HCT116 (cell line): Measurements from ENCODE around the gene CDNF. TPM values are rescaled to one million over a fixed set of nuclear protein-coding genes. Genes with fewer than 3 reads are reported as not detected.
A peak's percentile ranks its signal among the peaks of the same experiment; 100 is the strongest.

Source experiments
- ATAC-seq: fragments of 200-7000 bp; cut with Tn5 transposase; 2 replicates; pipeline ENCODE4 v1.9.1; 2020; ENCODE audit warnings: mild to moderate bottlenecking, moderate library complexity
- BruUV-seq: library from RNA; stranded (reverse); fragments of 400-500 nt; replicated peaks from 2 replicates; lab custom pipeline; 2021; lab: Mats Ljungman, UMichigan
- CTCF ChIA-PET: fragments of 300-600 bp; sonication (Branson Sonifier 250); formaldehyde crosslinking; loops from one replicate; lab custom pipeline; 2021; ENCODE audit warnings: antibody characterized with exemption; lab: Charles Lee
- POLR2A ChIA-PET: fragments of 300-600, 350-600 bp; sonication (Branson Sonifier 250); formaldehyde crosslinking; loops from one replicate; lab custom pipeline; 2021; ENCODE audit warnings: antibody characterized with exemption; lab: Charles Lee
- RAD21 ChIA-PET, 2 experiments: fragments of 300-600 bp; sonication (Branson Sonifier 250); formaldehyde crosslinking; loops; one replicate each; lab custom pipeline; 2023; ENCODE audit warnings: low total read pairs in 2 of 2; ENCODE audit not compliant: uncharacterized antibody in 2 of 2, unreplicated experiment in 2 of 2, low non-redundant PET in 1 of 2; lab: Charles Lee
- DNase-seq: peaks from one replicate; pipeline ENCODE4 v3.0.0-alpha.2; 2010; ENCODE audit warnings: low read depth, low spot score
- H2AFZ ChIP-seq: fragments of 200-600 bp; shearing (Covaris generic), sonication (generic); 2 replicates; pipeline ENCODE4 v1.6.1; 2017; ENCODE audit warnings: low read depth, mixed run types, mixed read lengths, antibody characterized with exemption, low read length; ENCODE audit not compliant: poor library complexity, severe bottlenecking
- H3K27ac ChIP-seq: 2 replicates; pipeline ENCODE4 v1.5.1; 2012; ENCODE audit warnings: low read depth, low read length
- H3K27me3 ChIP-seq: fragments of 200-600 bp; sonication (generic); 2 replicates; pipeline ENCODE4 v1.6.1; 2016; ENCODE audit warnings: mixed run types, low read length, mixed read lengths; ENCODE audit not compliant: insufficient read depth
- H3K36me3 ChIP-seq, 2 experiments: fragments of 200-500 bp in 1 of 2; fragments of 200-600 bp in 1 of 2; sonication (Bioruptor generic) in 1 of 2; sonication (generic) in 1 of 2; 2 replicates each; pipeline versions ENCODE4 v1.5.1 to v1.6.1; 2014 to 2016; ENCODE audit warnings: low read length in 2 of 2, inconsistent platforms in 1 of 2, mixed read lengths in 1 of 2, mixed run types in 1 of 2; ENCODE audit not compliant: insufficient read depth in 2 of 2, control insufficient read depth in 1 of 2
- H3K4me1 ChIP-seq, 2 experiments: fragments of 200-600 bp in 1 of 2; sonication (generic) in 1 of 2; 2 replicates each; pipeline versions ENCODE4 v1.5.1 to v1.6.1; 2012 to 2017; ENCODE audit warnings: low read length in 2 of 2, inconsistent platforms in 1 of 2, mild to moderate bottlenecking in 1 of 2, mixed read lengths in 1 of 2, mixed run types in 1 of 2, moderate library complexity in 1 of 2; ENCODE audit not compliant: insufficient read depth in 2 of 2, control insufficient read depth in 1 of 2
- H3K4me2 ChIP-seq: fragments of 200-600 bp; sonication (generic); 2 replicates; pipeline ENCODE4 v1.6.1; 2017; ENCODE audit warnings: mixed run types, low read length, mixed read lengths
- H3K4me3 ChIP-seq, 2 experiments: fragments of 200-600 bp in 1 of 2; sonication (generic) in 1 of 2; replicated peaks in 1 of 2; 2 replicates each; pipeline ENCODE4 v1.5.1; 2011 to 2016; ENCODE audit warnings: low read length in 2 of 2, control low read depth in 1 of 2, low read depth in 1 of 2, mild to moderate bottlenecking in 1 of 2, mixed read lengths in 1 of 2, mixed run types in 1 of 2
- H3K79me2 ChIP-seq: fragments of 200-600 bp; sonication (generic); 2 replicates; pipeline ENCODE4 v1.6.1; 2017; ENCODE audit warnings: mild to moderate bottlenecking, mixed run types, low read length, moderate library complexity, mixed read lengths; ENCODE audit not compliant: insufficient read depth
- H3K9ac ChIP-seq: fragments of 200-600 bp; sonication (generic); 2 replicates; pipeline ENCODE4 v1.6.1; 2016; ENCODE audit warnings: low read length, mixed read lengths
- H3K9me2 ChIP-seq: fragments of 200-600 bp; sonication (generic), shearing (Covaris generic); 2 replicates; pipeline ENCODE4 v1.6.1; 2017; ENCODE audit warnings: mixed run types, mild to moderate bottlenecking, moderate library complexity; ENCODE audit not compliant: insufficient read depth
- H3K9me3 ChIP-seq, 2 experiments: fragments of 200-500 bp in 1 of 2; fragments of 200-600 bp in 1 of 2; sonication (Bioruptor generic) in 1 of 2; sonication (generic) in 1 of 2; 2 replicates each; pipeline ENCODE4 v1.6.1; 2014 to 2017; ENCODE audit warnings: low read length in 2 of 2, mixed read lengths in 2 of 2, inconsistent platforms in 1 of 2, low read depth in 1 of 2, mild to moderate bottlenecking in 1 of 2, mixed run types in 1 of 2, moderate library complexity in 1 of 2; ENCODE audit not compliant: control insufficient read depth in 1 of 2, insufficient read depth in 1 of 2
- H4K20me1 ChIP-seq: fragments of 200-600 bp; sonication (generic), shearing (Covaris generic); 2 replicates; pipeline ENCODE4 v1.6.1; 2017; ENCODE audit warnings: mixed run types, mild to moderate bottlenecking, moderate library complexity; ENCODE audit not compliant: insufficient read depth
- CTCF ChIP-seq, 3 experiments: fragments of 200-600 bp in 1 of 3; sonication (generic) in 1 of 3; IDR thresholded peaks in 2 of 3; conservative IDR thresholded peaks in 1 of 3; 2 replicates each; pipeline ENCODE4 v1.5.1; 2012 to 2017; ENCODE audit warnings: low read depth in 2 of 3, low read length in 2 of 3, antibody characterized with exemption in 1 of 3, borderline replicate concordance in 1 of 3, control low read depth in 1 of 3, mild to moderate bottlenecking in 1 of 3, mixed read lengths in 1 of 3, mixed run types in 1 of 3, moderate library complexity in 1 of 3; ENCODE audit not compliant: insufficient read depth in 1 of 3
- EZH2 ChIP-seq: fragments of 200-600 bp; sonication (generic); IDR thresholded peaks from 2 replicates; pipeline ENCODE4 v1.6.1; 2017; ENCODE audit warnings: antibody characterized with exemption, mixed run types
- RAD21 ChIP-seq: IDR thresholded peaks from 2 replicates; pipeline ENCODE4 v1.6.1; 2012; ENCODE audit warnings: low read depth, mild to moderate bottlenecking
- intact Hi-C: fragments of 100-400 bp; cut with micrococcal nuclease; formaldehyde crosslinking; loops from 2 replicates; pipeline ENCODE4 v1.10.0; 2022
- total RNA-seq: library from RNA; stranded (reverse); gene quantifications from one replicate; pipeline ENCODE4 v1.2.1, GENCODE V29; 2021; ENCODE audit not compliant: unreplicated experiment

Gene CDNF
- total RNA-seq, 1 experiment from 2014 or later = 1.1 TPM

GRCh38 chr10:14822879-14823755, 14.7 kb downstream of the CDNF start:
- Histone ChIP-seq H3K79me2 (no peaks in the 10 kb centered on the region), H3K9me3 (no peaks in the 10 kb centered on the region), H2AFZ (no peak overlapping the region), H4K20me1 (no peaks in the 10 kb centered on the region), H3K27me3 (peaks cover 3% of the 10 kb centered on the region; the same call in 1 of the 2 replicates), H3K4me2 (no peak overlapping the region), H3K4me3 (no peak overlapping the region), H3K9ac (no peak overlapping the region), H3K4me1 (peaks cover 0 to 10% of the 10 kb centered on the region in 2 experiments; a peak in 1 of 4 replicates), H3K36me3 (no peaks in the 10 kb centered on the region), H3K27ac (no peak overlapping the region), H3K9me2 (no peaks in the 10 kb centered on the region)
- TF ChIP-seq EZH2 (no peak), CTCF (IDR thresholded peaks at IDR 0.05 in 2 of 3, conservative IDR thresholded peaks at IDR 0.05 in 1 of 3; ENCODE audit: borderline replicate concordance in 1 of 3, insufficient read depth in 1 of 3, low read depth in 2 of 3, low read length in 2 of 3) (peak; percentile 65 to 73 (median 71); a peak in 5 of 6 replicates), RAD21 (peak; percentile 86)
- peak; percentile 16 for DNase-seq
- CTCF ChIA-PET = interaction anchor here (0.7 to 2.0 kb wide), 12 partner anchors 8 to 626 kb away, joined by 3 to 16 read pairs (median 4); partner anchors contain the start of genes CDNF, HSPA14 and MSANTD7
- no TSS peak for BruUV-seq
- intact Hi-C loops = loop anchor here (1.0 to 10.0 kb wide), 3 partner anchors 286 to 428 kb away; no protein-coding TSS in a partner anchor
- POLR2A ChIA-PET = interaction anchor here (0.7 to 1.3 kb wide), 2 partner anchors 14 to 314 kb away, joined by 3 to 4 read pairs; partner anchors contain the start of genes CDNF, HSPA14 and MSANTD7
- RAD21 ChIA-PET = interaction anchor here in 1 of 2 experiments (1.3 kb wide), 1 partner anchor 286 kb away, joined by 4 read pairs; no protein-coding TSS in a partner anchor
- ATAC-seq = peak; percentile 73
